Measurements from ENCODE around the gene SCNN1A.

The SCNN1A gene

DNA sequence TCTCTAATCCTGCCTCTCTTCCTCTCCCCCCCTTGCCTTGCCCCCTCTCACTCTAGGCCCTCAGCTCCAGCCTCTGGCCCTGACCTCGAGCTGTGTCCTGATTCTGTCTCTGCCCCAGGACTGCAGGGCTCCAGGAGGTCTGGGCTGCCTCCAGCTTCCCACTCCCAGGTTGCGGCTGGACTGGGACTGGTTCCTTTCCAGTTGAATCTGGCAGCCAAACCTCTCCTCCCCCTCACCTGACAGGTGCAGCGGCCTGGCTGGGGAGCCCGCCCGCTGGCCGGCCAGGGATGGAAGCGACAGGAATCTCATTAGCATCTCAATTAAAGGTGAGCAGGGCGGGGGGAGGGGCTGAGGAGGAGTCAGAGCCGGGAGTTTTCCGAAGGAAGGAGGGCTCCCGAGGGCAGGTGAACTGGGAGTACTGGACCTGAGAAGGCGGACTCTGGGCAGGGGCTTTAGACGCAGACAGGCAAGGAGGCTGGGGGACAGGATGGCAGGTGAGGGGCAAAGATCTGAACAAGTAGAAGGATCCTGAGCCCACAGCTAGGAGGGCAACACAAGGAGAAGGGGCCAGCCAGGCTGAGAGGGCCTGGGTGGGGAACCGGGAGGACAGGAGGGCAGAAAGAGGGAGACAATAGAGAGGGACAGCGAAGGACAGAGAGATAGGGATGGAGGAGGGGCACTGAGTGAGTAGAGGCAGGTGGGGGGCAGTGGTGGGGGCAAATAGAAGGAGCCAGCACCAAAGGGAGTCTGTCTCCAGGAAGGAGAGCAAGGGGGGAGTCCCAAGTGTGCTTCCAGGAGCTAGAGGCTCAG, at the start of gene SCNN1A:
TSS of gene SCNN1A (minus strand) at position 295 of the 810 bp plus-strand sequence. CDS start 780 bp downstream, outside the sequence.
- DNase-seq (ENCODE audit: low spot score), result no peak

DNA sequence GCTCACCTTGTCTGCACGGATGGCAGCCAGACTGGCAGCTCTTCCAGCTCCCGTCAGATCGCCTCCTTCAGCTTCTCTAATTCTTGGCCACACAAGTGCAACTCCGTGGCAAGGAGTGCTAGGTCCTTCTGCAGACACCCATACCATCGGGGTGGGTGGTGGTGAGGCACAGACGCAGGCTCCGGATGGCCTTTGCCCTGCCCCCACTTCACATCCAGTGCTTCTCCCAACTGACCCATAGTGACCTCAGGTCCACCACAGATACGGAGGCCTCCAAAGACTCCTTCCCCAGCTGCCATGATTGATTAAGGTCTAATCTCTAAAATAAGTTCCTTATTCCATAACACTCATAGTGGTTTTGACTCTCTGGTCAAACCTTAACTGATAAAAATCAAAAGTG, 49.5 kb upstream of the SCNN1A start:
- no peak for DNase-seq (ENCODE audit: low spot score)

GRCh38 chr12:6424008-6424347, 48.6 kb upstream of the SCNN1A start:
- DNase-seq (ENCODE audit: low spot score), result no peak

- peak; percentile 90 for DNase-seq (ENCODE audit: low spot score)
Observed at GRCh38 chr12:6423267-6424007, 48.1 kb upstream of the SCNN1A start.

DNA sequence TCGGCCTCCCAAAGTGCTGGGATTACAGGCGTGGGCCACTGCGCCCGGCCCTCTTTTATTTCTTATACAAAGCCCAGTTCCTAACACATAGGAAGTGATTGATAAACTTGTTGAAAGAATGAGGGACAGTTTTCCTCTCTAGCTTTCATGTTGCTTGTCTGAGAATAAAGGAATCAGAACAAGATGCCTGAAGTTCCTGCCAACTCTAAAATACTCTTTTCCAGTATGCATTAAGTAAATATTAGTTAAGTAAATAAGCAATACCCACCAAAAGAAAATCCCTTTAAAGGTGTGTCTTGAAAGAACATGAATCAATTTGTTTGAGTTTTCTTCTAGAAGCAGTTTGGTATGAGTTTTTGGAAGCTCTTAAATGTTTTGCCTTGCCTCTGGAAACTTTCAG, 45.0 kb upstream of the SCNN1A start:
- DNase-seq (ENCODE audit: low spot score), result no peak

DNA sequence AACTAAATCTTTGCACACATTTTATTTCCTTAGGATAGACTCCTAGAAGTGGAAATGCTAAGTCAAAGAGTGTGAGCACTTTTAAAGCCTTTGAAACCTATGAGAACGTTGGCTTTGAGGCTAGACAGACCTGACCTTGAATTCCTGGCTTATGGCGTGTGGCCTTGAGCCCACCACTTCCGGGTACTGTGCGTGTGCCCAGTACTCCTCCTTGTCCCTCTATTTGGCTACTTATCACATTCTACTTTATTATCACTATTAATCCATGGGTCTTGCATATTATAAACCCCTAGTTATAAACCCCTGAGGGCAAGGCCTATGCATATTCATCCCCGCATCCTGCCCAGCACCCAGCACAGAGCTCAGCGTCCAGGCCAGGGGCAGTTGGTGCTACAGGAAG, 43.4 kb upstream of the SCNN1A start:
- no peak for DNase-seq (ENCODE audit: low spot score)

DNA sequence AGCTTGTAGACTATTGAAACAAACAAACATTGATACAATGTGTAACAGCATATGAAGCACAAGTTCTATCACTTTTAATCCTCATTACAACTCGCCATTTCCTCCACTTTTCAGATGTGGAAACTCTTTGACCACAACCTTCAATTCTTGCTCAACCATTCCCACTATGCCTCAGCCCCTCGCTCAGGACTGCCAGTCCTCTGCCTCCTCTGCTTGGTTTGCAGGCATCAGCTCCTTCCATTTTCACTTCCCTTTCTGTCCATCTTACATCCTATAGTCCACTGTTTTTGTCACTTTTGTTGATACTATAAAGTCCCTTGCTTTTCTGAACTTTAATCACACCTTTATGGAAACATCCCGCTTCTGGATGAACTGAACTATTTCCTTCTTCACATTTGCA, 41.2 kb upstream of the SCNN1A start:
- peak; percentile 50 for DNase-seq (ENCODE audit: low spot score)

GRCh38 chr12:6407236-6407954, 32.0 kb upstream of the SCNN1A start:
- DNase-seq (ENCODE audit: low spot score), result no peak

GRCh38 chr12:6405963-6406362, 30.6 kb upstream of the SCNN1A start:
- no peak for DNase-seq (ENCODE audit: low spot score)

DNA sequence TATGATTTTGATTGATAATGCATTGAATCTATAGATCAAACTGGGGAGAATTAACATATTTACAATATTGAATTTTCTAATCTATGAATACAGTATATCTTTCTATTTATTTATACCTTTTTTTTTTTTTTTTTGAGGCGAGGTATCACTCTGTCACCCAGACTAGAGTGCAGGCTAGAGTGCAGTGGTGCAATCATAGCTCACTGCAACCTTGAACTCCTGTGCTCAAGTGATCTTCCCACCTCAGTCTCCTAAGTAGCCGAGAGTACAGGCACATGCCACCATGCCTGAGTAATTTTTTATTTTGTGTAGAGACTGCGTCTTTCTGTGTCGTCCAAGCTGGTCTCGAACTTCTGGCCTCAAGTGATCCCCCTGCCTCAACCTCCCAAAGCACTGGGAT, 29.0 kb upstream of the SCNN1A start:
- no peak for DNase-seq (ENCODE audit: low spot score)

- no peak for DNase-seq (ENCODE audit: low spot score)
Observed at GRCh38 chr12:6399884-6400644, 24.7 kb upstream of the SCNN1A start.

DNA sequence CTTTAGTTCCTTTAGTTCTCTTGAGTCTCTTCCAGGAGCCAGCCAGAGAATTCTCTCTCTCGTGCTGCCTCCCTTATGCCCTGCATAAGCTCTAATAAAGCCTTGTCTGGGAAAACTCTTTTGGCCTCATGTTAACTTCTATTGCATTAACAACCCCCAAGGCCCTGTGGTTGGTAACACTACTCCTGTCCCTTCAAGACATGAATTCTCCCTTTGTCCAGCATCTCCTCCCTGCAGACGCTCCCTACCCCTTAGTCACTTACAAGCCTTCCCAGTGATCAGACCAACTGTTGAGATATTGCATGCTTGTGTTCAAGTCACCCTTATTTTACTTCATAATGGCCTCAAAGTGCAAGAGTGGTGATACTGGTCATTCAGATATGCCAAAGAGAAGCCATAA, 20.7 kb upstream of the SCNN1A start:
- no peak for DNase-seq (ENCODE audit: low spot score)

- DNase-seq (ENCODE audit: low spot score), result no peak
Observed at GRCh38 chr12:6394398-6394797, 19.0 kb upstream of the SCNN1A start.

- no peak for DNase-seq (ENCODE audit: low spot score)
Observed at GRCh38 chr12:6393109-6393508, 17.7 kb upstream of the SCNN1A start.

DNA sequence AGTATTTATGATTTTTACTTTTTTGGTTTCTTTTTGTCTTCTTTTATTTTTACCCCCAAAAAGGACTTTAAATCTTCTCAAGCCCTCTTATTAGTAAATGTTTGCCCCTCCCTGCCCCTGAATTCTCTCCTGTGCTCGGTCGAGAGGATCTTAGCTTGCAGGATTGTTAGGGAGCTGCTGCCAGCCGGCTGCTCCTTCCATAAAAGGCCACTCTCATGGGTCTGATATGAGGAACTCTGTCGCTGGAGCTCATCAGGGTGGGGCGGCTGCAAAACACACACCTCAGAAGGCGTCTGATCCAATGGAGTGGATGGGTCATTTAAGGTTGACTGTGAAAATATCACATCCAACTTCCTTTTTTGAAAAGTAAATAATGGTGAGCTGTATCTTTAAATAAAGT, 17.1 kb upstream of the SCNN1A start:
- no peak for DNase-seq (ENCODE audit: low spot score)

- no peak for DNase-seq (ENCODE audit: low spot score)
Observed at GRCh38 chr12:6391013-6391412, 15.7 kb upstream of the SCNN1A start.

DNA sequence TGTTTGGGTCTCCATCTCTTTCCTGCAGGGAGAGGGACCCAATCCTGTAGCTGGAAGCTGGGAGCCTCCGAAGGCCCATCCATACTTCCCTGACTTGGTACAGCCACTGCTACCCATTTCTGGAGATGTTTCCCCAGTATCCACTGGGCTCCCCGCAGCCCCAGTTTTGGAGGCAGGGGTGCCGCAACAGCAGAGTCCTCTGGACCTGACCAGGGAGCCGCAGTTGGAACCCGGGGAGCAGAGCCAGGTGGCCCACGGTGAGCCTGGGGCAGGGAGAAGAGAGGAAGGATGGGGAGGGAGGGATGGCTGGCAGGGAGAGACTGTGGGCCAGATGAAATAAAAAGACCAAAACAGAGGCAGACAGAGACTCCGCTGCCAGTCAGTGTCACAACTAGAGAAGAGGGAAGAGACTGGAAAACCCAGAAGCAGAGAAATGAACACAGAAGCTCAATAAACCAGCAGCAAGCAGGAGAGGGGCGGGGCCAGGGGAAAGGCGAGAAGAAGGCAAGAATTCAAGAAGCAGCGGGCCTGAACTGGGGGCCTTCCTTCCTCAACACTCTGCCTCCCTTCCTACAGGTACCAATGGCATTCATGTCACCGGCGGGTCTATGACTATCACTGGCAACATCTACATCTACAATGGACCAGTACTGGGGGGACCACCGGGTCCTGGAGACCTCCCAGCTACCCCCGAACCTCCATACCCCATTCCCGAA, 14.9 kb upstream of the SCNN1A start:
- no peak for DNase-seq (ENCODE audit: low spot score)

DNA sequence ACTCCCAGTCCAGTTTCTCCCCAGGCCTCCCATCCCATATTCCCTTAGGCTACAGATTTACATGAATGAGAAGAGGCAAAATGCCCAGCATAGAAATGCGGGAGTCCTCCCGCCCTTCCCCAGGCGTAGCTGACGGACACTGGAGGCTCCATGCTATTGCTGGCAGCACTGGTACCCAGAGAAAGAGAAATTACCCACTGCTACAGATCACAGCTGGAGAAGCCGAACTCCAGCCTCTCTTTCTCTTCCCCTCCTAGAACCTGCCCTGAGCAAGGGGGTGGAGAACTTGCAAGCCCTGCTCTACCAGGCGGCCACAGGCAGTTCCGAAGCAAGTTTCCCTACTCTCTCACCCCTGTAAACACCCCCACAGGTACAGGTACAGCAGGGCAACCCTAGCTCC, 12.2 kb upstream of the SCNN1A start:
- DNase-seq (ENCODE audit: low spot score), result no peak

DNA sequence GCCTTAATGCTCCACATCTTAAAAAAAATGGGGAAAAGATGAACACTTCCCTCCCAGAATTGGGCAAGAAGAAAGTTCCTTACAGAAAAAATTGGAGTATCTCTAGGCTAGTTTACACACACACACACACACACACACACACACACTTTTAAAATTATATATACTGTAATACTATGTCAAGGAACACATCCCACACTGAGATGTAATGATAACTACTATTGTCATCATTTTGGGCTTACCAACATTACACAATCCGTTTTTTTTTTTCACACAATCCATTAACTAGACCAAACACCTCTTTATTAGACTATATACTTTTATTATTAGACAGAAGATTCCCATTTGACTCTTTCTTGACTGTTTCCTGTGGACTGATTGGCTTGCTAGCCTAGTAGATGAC, 11.1 kb upstream of the SCNN1A start:
- no peak for DNase-seq (ENCODE audit: low spot score)

DNA sequence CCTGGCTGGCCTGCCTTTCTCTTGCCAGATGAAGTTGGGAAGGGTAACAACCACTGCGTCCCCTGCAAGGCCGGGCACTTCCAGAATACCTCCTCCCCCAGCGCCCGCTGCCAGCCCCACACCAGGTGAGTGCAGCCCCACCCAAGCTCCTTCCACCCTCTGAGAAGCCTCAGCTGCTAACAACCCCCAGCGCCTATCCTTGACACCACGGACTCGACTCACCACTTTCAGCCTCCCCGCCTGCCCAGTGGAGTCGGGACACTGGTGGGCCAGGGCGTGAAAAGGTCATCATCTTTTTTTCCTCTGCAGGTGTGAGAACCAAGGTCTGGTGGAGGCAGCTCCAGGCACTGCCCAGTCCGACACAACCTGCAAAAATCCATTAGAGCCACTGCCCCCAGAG, 10.7 kb upstream of the SCNN1A start:
- DNase-seq (ENCODE audit: low spot score), result no peak
